OCI-LY3 (cell line): ENCODE measurements around the gene ATP2C2.

Source experiments
- CTCF ChIP-seq: fragments of 200-600, 300-600 bp; sonication (generic); IDR thresholded peaks from 2 replicates; pipeline ENCODE4 v1.5.1; 2014; ENCODE audit warnings: antibody characterized with exemption, low read length, low read depth
- EZH2phosphoT487 ChIP-seq: fragments of 200-600 bp; shearing (Covaris generic); IDR thresholded peaks from 2 replicates; pipeline ENCODE4 v1.6.1; 2018; ENCODE audit warnings: antibody characterized with exemption, mixed run types, low read depth

- TF ChIP-seq CTCF (no peak), EZH2phosphoT487 (no peak)
Observed at GRCh38 chr16:84453061-84453752, 84.9 kb downstream of the ATP2C2 start.
